Activated CD8-positive, alpha-beta memory T cell treated with anti-CD3 and anti-CD28 coated beads for 48 hours (primary cell): ENCODE results near the gene AFP.

Source experiments
- DNase-seq, 3 experiments: peaks; one replicate each; pipeline ENCODE4 v3.0.0-alpha.2; 2020; ENCODE audit warnings: low read depth in 2 of 3, low spot score in 2 of 3

Gene AFP

GRCh38 chr4:73437558-73437956, 1.5 kb downstream of the AFP start:
- DNase-seq, result no peak

- no peak for DNase-seq
Observed at GRCh38 chr4:73438048-73438447, 2.0 kb downstream of the AFP start.

- DNase-seq, result no peak
Observed at GRCh38 chr4:73438582-73439215, 2.7 kb downstream of the AFP start.

DNA sequence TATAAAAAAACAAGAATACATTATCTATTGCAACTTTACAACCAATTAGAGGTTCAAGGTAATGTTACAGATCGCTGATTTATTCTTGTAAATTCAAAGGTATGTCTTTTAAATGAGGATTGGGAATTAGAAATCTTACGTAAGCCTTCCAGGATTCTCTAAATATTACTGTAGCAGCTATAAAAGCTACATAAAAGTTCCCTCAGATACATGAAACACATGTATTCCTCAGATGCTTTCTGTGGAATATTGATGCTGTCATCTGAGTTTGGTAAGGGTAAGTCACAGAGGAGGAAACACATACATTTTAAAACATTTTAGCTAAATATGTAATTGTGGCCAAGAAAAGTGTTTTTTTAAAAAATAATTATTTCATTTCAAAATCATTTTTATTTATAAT, 3.4 kb downstream of the AFP start:
- DNase-seq, result no peak

DNA sequence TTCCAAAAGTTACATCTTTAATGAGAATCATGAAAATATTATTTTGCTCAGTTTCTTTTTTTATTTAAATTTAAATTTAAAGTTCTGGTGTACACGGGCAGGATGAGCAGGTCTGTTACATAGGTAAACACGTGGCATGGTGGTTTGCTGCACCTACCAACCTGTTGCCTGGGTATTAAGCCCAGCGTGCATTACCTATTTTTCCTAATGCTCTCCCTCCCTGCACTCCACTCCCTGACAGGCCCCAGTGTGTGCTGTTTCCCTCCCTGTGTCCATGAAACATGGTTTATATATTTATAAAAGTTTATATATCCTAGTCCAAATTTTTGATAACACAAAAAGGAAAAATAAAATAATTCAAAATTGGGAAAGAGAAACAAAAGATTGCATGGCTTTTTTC, 4.0 kb downstream of the AFP start:
- DNase-seq, result no peak

GRCh38 chr4:73440653-73441052, 4.6 kb downstream of the AFP start:
- DNase-seq, result no peak

GRCh38 chr4:73442275-73442674, 6.3 kb downstream of the AFP start:
- no peak for DNase-seq

GRCh38 chr4:73443224-73443623, 7.2 kb downstream of the AFP start:
- no peak for DNase-seq

DNA sequence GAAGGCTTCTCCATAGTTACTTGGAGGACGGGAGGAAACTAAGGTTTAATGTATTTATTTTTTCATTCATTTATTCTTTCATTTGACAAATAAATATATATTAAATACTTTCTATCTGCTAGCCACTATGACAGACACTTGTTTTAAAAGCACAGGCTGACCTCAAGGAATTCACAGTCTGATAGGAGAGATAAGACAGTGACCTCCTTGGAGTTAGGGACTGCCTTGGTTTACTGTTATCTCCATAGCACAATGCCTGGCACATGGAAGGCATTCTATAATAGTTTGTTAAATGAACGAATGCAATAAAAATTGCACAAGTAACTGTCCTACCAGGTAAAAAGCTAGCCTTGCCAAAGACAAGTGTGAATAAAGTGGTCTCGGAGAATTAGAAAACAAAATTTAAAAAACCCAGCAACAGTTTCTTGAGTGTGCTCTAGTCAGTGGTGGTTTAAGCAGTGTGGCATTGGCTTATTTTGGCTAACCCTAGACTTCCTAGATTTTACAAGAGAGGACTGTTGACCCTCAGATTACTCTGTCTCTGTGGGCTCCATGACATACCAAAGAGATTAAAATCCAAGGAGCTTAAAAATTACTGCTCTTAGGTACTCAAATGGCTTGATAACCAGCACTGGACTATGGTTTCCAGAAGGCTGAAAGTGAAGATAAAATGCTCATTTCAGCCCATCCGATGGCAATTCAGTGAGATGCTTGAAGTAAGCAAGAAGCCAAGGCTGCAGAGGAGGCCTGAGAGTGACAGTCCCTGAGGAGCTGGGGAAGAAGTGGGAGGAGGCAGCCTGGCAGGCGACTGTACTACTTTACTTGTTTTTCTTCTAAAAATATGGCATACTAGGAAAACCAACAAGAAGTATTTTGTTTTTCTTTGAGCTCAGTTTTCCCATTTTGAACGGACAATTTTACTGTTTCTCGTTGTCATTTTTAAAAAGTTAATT, 9.6 kb downstream of the AFP start:
- no peak for DNase-seq

DNA sequence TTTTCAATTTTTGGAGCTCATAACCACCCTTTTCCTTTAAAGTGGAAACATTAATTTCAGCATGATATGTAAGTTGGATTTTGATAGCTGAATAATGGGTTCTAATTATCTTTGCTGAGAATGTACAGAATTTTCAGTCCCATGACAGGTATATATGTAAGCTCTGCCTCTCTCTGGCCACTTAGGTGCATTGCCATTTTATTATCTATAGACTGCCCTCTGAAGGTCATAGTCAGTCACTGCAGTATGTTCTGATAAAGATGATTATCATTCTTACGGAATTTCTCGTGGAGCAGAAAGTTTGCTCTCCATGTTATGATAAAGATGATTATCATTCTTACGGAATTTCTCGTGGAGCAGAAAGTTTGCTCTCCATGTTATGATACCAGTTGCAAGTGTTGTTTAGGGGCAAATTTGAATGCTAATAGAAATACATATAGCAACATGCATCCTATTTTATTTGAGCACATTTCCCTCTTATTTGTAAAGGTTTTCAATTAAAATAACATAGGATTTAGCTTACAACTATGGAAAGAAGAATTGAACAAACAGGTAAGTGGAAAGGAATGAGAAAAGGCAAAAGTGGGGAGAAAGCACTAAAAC, 10.4 kb downstream of the AFP start:
- DNase-seq, result no peak

GRCh38 chr4:73447671-73448070, 11.7 kb downstream of the AFP start:
- no peak for DNase-seq

GRCh38 chr4:73448448-73449203, 12.6 kb downstream of the AFP start:
- no peak for DNase-seq

- no peak for DNase-seq
Observed at GRCh38 chr4:73450398-73451004, 14.5 kb downstream of the AFP start.

GRCh38 chr4:73451404-73451803, 15.4 kb downstream of the AFP start:
- DNase-seq, result no peak

GRCh38 chr4:73451981-73452747, 16.1 kb downstream of the AFP start:
- DNase-seq, result no peak

- DNase-seq, result no peak
Observed at GRCh38 chr4:73452953-73453700, 17.1 kb downstream of the AFP start.

GRCh38 chr4:73453701-73454005, 17.6 kb downstream of the AFP start:
- no peak for DNase-seq

DNA sequence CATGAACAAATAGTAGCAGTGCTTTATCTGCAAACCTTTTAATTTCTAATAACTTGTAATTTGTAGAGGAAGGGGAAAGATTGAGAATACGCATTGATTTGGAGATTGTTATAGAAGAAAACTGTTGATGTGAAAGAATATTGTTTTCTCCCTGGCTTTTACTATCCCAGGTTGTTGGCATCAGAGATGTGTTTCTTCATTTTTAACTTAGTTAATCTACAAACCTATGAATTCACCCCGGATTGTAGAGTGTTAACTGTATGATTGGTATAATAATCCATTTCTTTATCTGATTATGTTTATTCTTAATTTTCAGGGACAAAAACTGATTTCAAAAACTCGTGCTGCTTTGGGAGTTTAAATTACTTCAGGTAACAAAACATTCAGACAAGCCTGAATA, 18.9 kb downstream of the AFP start:
- DNase-seq, result no peak

DNA sequence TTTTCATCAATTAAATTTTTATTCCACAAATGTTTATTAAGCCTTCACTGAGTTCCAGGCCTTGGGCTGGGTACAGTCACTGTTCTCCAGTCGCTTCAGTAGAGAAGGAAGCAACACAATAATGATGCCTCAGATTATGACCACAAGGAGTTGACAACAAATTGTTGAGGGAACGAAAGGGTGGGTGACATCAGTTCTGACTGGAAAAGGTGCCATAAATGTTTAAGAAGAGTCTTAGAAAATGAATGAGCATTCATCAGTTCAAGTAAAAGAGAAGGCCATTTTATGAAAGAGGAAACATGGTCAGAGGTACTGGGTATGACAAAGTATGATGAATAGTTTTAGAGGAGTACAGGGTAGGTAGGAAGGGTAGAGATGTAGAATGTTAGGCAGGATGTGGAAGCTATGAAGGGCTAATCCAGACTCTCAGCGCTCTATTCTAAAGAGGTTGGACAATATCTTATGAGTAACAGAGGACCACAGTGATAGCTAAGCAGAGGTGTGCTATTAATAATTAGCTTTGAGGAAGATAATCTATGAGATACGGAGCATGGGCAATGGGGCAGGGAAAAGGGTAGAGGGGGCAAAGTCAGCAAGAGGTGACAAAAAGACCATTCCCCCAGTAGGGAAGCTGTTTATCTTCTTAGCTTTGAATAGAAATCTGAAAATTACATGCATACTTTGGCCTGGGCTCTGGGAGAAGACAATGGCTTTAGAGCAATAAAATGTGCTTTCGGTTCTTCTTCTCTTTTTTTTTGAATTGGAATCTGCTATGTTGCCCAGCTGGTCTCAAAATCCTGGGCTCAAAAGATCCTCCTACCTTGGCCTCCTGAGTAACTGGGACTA, 20.4 kb downstream of the AFP start:
- DNase-seq, result no peak
